GM21390 (cell line): ENCODE measurements around the gene XPO4.
"Not testable (repeated sequence)": the region's sequence is repeated elsewhere in the genome, so short reads cannot be mapped to it uniquely, and the experiment has no call there.

Source experiments
- ATAC-seq: cut with Tn5 transposase; IDR thresholded peaks from one replicate; pipeline ENCODE4 v1.9.1; 2021; ENCODE audit not compliant: unreplicated experiment

The XPO4 gene

DNA sequence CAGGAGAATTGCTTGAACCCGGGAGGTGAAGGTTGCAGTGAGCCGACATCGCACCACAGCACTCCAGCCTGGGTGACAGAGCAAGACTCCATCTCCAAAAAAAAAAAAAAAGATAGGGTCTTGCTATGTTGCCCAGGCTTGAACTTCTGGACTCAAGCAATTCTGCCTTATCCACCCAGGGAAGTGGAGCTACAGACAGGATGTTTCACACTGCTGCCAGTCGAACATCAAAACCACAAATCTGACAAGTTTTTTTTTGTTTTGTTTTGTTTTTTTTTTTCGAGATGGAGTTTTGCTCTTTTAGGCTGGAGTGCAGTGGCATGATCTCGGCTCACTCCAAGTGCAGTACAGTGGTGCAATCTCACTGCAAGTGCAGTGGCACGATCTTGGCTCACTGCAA, 10.8 kb downstream of the XPO4 start:
- ATAC-seq: no peak

DNA sequence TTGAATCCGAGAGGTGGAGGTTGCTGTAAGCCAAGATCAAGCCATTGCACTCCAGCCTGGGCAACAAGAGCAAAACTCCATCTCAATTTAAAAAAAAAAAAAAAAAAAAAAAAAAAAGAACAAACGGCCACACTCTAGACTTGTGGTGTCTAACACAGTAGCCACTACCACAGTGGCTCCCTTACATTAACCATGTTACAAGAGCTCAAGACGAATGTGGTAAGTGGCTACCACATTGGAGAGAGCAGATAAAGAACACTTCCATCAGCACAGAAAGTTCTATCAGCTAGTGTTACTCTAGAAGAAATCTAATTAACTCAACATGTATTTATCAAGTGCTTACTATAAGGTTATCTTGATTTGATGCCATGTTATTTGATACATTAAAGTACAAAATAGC, 11.5 kb downstream of the XPO4 start:
- ATAC-seq: no peak

DNA sequence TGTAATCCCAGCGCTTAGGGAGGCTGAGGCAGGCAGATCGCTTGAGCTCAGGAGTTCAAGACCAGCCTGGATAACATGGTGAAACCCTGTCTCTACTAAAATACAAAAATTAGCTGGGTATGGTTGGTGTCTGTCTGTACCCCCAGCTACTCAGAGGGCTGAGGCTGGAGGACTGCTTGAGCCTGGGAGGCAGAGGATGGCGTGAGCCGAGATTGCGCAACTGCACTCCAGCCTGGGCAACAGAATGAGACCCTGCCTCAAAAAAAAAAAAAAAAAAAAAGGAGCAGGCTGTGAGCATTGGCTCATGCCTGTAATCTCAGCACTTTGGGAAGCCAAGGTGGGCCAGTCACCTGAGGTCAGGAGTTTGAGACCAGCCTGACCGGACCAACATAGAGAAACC, 12.0 kb downstream of the XPO4 start:
- not testable (repeated sequence) for ATAC-seq

- no peak for ATAC-seq
These were observed 20.3 kb downstream of the XPO4 start for GRCh38 chr13:20882206-20882605.

DNA sequence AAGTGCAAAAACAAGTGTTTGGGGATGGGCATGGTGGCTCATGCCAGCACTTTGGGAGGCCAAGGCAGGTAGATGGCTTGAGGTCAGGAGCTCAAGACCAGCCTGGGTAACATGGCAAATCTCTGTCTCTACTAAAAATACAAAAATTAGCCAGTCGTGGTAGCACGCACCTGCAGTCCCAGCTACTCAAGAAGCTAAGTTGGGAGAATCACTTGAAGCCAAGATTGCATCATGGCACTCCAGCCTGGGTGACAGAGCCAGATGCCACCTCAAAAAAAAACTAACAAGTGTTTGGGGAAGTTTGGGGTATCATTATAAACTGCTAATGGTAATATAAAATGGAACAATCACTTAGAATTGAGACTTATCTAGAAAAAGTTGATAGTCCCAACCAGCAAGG, 24.6 kb downstream of the XPO4 start:
- no peak for ATAC-seq

DNA sequence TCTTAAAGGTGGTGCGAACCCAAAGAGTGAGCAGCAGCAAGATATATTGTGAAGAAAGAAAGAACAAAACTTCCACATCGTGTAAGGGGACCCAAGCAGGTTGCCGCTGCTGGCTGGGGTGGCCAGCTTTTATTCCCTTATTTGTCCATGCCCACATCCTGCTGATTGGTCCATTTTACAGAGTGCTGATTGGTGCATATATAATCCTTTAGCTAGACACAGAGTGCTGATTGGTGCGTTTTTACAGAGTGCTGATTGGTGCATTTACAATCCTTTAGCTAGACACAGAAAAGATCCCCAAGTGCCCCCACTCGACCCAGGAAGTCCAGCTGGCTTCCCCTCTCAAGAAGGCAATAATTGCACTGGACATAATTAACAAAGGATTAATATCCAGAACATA, 25.7 kb downstream of the XPO4 start:
- ATAC-seq: not testable (repeated sequence)

DNA sequence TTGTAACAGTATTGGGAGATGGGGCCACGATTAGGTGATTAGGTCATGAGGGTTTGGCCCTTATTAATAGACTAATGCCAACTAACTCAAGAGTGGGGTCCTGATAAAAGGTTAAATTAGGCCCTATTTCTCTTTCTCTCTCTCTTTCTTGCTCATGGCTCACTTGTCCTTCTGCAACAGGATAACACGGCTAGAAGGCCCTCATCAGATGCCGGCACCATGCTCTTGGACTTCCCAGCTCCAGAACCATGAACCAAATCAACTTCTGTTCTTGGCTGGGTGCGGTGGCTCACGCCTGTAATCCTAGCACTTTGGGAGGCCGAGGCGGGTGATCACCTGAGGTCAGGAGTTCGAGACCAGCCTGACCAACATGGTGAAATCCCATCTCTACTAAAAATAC, 28.1 kb downstream of the XPO4 start:
- not testable (repeated sequence) for ATAC-seq

GRCh38 chr13:20873348-20873747, 29.2 kb downstream of the XPO4 start:
- no peak for ATAC-seq

DNA sequence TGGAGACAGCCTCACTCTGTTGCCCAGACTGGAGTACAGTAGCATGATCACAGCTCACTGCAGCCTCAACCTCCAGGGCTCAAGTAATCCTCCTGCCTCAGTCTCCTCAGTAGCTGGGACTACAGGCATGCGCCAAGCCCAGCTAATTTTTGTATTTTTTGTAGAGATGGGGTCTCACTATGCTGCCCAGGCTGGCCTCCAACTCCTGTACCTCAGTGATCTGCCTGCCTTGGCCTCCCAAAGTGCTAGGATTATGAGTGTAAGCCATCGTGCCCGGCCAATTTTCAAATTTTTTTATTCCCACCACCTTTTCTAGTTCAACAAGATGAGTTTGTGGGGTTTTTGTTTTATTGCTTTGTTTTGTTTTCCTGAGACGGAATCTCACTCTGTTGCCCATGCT, 31.7 kb downstream of the XPO4 start:
- no peak for ATAC-seq

DNA sequence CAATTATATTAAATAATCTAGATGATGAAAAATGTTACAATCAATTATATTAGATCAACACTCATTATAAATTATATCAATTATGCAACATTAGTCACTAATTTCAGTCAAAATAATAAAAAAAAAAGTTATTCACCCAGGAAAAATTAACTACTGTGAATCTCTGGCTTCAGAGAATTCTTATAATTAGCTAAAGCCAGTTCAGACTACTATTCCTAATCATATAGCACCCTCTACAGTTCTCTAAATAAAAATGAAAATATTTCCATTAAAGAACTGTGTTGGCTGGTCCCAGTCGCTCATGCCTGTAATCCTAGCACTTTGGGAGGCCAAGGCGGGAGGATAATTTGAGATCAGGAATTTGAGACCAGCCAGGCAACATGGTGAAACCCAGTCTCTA, 33.0 kb downstream of the XPO4 start:
- no peak for ATAC-seq

GRCh38 chr13:20867408-20867807, 35.1 kb downstream of the XPO4 start:
- no peak for ATAC-seq

DNA sequence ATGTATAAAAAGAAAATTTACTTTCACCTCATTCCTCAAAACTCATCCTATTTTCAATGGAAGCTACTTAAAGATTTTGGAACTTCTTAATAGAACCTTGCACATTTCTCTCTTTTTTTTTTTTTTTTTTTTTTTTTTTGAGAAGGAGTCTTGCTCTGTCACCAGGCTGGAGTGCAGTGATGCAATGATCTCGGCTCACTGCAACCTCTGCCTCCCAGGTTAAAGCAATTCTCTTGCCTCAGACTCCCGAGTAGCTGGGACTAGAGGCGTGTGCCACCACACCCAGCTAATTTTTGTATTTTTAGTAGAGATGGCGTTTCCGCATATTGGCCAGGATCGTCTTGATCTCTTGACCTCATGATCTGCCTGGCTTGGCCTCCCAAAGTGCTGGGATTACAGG, 40.9 kb downstream of the XPO4 start:
- not testable (repeated sequence) for ATAC-seq

DNA sequence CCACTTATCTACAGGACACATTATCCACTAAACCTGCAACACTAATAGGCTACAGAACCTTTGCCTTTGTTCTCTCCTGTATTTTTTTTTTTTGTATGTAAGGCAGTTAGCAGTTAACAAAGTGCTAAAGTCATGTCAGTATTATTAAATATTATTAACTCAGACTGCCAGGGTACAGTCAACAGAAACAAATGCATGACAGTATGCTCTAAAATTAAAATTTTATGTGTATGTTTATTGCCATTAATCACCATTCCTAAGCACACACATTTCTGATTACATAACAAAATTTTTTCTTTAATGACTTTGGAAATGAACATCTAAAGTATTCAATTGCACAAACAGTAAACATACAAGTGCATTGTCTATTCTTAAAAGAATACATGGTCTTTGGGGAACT, 41.7 kb downstream of the XPO4 start:
- ATAC-seq: no peak

DNA sequence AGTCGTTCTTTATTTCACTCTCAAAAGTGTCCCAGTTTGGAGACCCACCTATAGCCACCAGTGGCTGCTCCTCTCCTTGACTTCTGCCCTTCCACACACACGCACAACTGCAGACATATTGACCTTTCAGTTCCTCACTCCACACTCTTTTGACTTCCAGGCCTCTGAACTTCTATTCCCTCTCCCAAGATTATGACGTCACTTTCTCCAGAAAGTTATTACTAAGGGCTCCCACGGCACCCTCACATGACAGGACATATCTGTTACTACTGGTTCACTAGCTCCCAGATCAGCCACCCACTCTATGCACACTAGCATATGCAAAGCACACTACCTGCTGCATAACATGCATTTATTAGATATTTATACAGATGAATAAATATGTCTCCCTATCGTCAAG, 45.9 kb downstream of the XPO4 start:
- no peak for ATAC-seq

DNA sequence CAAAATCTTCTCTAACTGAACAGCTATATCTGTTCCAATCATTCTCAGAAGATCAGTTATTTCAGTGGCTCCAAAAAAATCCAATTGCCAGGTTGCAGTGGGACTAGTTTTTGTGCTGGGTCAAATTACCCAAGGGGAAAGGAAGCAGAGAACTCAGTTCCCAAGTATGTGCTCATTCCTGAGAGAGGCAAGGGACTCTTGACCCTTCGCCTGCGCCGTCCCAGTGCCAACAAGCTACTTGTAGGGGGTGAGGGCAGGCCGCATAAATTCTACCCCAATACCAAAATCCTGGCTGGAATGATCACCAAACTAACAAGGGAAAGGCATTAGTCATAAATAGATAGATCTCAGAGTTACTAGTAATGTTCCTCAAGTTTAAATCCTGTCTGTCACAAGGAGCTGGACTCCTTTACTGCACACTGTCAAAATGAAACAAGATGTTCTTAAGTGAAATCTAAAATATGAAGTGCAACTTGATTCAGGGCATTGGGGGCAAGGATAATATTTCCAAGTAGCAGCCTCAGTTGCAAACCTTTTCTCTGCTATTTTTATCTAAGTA, 50.6 kb downstream of the XPO4 start:
- ATAC-seq: no peak

DNA sequence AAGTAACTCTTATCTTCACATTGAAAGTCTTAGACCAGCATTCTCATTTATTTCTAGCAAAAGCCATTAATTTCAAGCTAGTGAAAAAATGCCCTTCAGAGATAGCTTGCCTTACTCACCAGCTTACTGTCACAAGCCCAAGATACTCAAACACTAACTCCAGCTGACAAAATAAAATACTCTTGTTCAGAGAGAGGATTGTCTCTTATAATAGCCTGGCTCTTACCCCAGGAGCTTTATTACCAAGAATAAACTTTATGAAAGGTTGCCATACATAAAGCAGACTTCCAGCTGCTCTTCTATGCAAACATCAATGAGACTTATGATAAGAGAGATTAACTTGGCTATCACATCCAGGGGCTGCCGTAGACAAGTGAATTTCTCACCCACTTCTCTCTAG, 53.6 kb downstream of the XPO4 start:
- ATAC-seq: no peak

GRCh38 chr13:20848203-20848602, 54.3 kb downstream of the XPO4 start:
- no peak for ATAC-seq

- ATAC-seq: no peak
These were observed 55.2 kb downstream of the XPO4 start for GRCh38 chr13:20847296-20847695.

- no peak for ATAC-seq
These were observed 59.4 kb downstream of the XPO4 start for GRCh38 chr13:20843166-20843565.

DNA sequence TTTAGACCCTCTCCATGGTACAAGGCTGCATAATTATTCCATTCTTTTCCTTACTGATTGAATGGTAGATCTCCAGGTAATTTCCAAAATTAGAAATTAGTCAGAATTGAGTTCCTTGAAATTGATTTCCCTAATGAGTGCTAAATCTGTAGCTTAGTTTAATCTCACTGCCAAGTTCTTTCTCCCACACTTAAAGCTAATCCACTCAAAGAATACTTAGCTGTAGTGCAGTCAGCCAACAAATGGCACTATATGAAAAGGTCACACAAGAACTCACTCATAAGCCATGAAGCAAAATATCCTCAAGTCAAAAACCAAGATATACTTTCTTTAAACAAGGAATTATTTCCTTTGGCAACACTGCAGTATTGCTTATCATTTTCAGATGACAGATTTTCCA, 62.0 kb downstream of the XPO4 start:
- ATAC-seq: no peak

GRCh38 chr13:20833900-20834679, 68.5 kb downstream of the XPO4 start:
- ATAC-seq: no peak

DNA sequence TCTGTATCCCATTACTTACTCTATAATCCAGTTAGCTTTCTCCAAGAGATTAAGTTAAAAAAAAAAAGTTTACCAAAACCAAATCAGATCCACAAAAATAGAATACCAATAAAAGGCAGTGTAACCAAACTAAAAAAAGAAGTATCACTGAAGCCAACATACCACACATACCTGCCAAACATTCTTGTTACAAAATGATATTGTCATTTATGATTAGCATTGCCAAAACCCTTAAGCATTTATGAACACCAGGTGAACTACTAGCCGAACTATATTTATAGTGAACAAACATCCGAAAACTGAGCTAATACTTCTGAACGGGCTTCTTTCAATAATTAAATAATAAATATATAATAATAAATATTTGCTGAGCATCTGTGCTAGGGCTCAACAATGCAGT, 69.7 kb downstream of the XPO4 start:
- no peak for ATAC-seq

- ATAC-seq: no peak
These were observed 70.6 kb downstream of the XPO4 start for GRCh38 chr13:20831933-20832332.
